Measurements from ENCODE around the gene MSI2.

Gene MSI2

DNA sequence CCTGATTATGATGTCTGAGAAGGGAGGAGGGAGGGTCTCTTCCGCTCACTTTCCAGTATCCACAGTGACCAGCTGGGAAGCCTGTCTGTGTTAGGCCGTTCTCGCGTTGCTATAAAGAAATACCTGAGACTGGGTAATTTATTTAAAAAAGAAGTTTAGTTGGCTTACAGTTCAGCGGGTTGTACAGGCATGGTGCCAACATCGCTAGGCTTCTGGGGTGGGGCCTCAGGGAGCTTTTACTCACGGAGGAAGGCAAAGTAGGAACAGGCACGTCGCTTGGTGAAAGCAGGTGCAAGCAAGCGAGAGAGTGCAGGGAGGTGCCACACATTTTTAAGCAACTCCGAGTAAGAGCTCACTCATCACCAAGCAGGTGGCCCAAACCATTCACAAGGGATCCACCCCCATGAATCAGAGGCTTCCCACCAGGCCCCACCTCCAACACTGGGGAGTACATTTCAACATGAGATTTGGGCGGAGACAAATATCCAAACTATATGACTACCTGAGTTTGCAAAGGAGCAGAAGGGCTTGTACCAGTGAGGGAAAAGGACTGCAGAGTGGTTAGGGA is 351.3 kb downstream of the MSI2 start:
- Histone ChIP-seq H3K9ac (ENCODE audit: low read length) (no peak overlapping the region), H3K36me3 (ENCODE audit: control insufficient read depth, low read depth, low read length) (no peaks in the 10 kb centered on the region), H3K27me3 (ENCODE audit: control insufficient read depth, insufficient read depth, low read length) (no peaks in the 10 kb centered on the region), H3K9me3 (ENCODE audit: control insufficient read depth, low read depth, low read length) (no peaks in the 10 kb centered on the region), H3K4me3 (ENCODE audit: low read length) (no peak overlapping the region), H3K27ac (ENCODE audit: low read length) (no peak overlapping the region), H3K4me1 (ENCODE audit: control insufficient read depth, low read depth, low read length) (peaks cover 36% of the 10 kb centered on the region)

DNA sequence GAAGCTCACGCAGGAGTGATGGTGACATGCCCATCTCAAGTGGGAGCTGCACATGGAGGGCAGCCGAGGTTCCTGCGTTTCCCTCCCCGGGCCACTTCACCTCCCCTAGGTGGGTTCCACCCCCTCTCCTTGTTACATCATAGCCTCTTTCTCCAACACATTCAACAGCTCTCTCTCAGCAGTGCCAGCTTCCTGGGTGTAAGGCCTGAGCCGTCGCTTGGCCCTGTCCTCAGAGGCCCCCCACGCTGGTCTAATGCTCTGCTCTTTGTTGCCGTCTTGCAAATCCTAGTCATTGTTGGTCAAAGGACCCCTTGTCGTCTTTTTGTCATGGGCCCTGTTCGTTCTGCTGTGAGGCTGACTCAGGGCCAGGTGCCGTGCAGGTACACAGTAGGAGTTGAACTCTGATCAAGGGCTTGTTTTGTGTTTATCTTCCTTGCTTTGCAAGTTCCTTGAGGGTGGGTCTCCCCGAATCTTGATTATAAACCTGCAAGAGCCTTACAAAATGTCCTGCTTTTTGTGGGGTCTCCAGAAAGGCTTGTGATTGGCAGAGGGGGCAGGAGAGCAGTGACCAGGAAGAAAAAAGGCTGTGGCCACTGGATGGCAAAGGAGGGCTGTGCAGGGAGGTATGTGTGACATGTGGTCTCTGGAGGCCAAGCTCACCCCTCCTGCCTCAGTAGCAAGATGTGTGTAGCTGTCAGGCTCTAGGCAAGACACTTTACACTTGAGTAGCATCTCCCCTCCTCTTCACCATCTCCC is 352.2 kb downstream of the MSI2 start:
- Histone ChIP-seq H3K9ac (ENCODE audit: low read length) (no peak overlapping the region), H3K4me1 (ENCODE audit: control insufficient read depth, low read depth, low read length) (peaks cover 40% of the 10 kb centered on the region), H3K9me3 (ENCODE audit: control insufficient read depth, low read depth, low read length) (no peaks in the 10 kb centered on the region), H3K4me3 (ENCODE audit: low read length) (no peak overlapping the region), H3K36me3 (ENCODE audit: control insufficient read depth, low read depth, low read length) (no peaks in the 10 kb centered on the region), H3K27me3 (ENCODE audit: control insufficient read depth, insufficient read depth, low read length) (no peaks in the 10 kb centered on the region), H3K27ac (ENCODE audit: low read length) (peak overlapping the region; percentile 15)

DNA sequence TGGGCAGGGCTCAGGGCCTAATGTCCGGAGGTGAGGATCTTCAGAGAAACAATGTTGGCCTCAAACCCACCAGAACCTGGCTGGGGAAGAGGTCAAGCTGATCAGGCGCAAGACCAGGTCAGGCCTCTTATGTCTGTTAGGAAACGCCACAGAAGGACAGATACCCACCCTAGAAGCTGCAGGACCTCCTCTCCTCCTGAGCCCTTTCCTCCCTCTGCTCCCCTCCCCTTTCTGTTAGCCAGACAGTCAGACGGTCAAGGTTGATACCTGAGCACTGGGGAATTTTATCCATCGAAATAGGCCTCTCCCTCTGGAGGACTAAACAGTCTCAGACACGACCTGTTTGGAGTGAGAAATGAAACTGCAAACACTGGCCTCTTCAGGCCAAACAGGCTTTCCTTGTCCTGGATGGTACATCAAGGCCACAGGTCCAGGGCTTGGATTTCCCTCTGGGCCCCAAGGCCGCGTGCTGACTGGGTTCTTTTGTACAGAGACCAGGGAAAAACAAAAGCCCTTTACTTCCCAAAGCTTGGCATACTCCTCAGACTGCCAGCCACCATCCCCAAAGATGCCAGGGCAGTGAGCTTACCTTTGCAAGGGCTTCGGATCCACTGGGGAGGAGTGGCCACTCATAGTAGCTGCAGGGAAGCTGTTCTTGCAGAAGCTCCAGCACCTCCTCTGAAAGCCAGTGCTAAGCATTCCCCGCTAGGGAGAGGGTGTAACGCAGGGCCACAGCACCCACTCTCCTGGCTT is 353.0 kb downstream of the MSI2 start:
- H3K4me1 ChIP-seq (ENCODE audit: control insufficient read depth, low read depth, low read length) = peaks cover 40% of the 10 kb centered on the region
- no peak overlapping the region for H3K27ac ChIP-seq (ENCODE audit: low read length)

DNA sequence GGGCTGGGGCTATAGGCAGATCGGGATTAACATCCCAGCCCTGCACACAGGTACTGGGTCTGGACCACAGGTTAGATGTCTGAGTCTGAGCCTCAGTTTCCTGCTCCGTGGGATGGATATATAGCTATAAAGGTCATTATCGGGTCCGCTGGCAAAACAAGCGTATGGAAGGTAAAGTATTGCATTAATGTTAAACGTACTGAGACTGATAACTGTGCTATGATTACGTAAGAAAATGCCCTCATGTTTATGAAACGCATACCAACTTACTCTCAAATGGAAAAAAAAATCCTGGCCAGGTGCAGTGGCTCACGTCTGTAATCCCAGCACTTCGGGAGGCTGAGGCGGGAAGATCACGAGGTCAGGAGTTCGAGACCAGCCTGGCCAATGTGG is 353.6 kb downstream of the MSI2 start:
- H3K27me3 ChIP-seq (ENCODE audit: control insufficient read depth, insufficient read depth, low read length) = no peaks in the 10 kb centered on the region
- H3K4me1 ChIP-seq (ENCODE audit: control insufficient read depth, low read depth, low read length) = peaks cover 39% of the 10 kb centered on the region
- H3K36me3 ChIP-seq (ENCODE audit: control insufficient read depth, low read depth, low read length) = no peaks in the 10 kb centered on the region
- H3K4me3 ChIP-seq (ENCODE audit: low read length) = no peak overlapping the region
- H3K9ac ChIP-seq (ENCODE audit: low read length) = no peak overlapping the region
- no peaks in the 10 kb centered on the region for H3K9me3 ChIP-seq (ENCODE audit: control insufficient read depth, low read depth, low read length)
- no peak overlapping the region for H3K27ac ChIP-seq (ENCODE audit: low read length)

More for the DNA sequence above, 353.0 kb downstream of the MSI2 start:
- Histone ChIP-seq H3K36me3 (ENCODE audit: control insufficient read depth, low read depth, low read length) (no peaks in the 10 kb centered on the region), H3K9ac (ENCODE audit: low read length) (no peak overlapping the region), H3K27me3 (ENCODE audit: control insufficient read depth, insufficient read depth, low read length) (no peaks in the 10 kb centered on the region), H3K9me3 (ENCODE audit: control insufficient read depth, low read depth, low read length) (no peaks in the 10 kb centered on the region), H3K4me3 (ENCODE audit: low read length) (no peak overlapping the region)

DNA sequence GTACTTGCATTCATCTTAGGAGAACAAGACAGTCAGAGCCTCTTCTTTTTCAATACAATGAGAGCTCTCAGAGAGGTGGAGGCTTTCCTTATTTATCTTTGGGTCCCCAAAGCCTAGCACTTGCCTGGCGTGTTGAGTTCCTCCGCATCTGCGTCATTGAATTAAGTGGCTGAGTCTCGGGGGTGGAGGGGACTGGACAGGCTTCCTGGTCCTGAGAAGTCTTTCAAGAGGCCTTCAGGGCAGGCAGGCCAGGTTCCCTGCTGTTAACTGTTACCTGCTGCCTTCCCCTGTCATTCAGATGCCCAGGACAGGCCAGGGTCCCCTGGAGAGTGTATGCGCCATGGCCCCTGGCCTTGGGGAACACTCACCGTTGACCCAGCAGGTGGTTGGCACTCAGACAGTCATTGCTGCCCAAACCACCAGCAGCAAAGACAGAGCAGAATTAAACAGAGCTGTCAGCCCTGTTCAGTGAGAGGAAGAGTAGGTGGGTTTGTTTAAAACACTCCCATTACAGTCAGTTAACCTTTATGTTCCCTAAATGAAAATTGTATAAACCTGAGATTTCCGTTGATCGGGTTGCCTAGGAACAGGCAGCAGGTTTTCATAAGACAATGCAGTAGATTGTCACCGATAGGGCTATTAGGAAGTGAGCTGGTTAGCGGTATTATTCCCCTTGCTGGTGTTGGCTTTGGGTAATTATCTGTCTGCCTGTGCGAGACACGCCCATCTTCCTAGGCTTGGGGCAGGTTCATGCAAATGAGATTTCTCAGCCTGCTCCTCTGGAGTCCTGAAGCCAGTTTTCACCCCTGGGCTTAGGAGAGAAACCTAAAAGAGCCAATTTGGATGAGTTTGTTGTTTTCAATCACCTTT is 356.1 kb downstream of the MSI2 start:
- H3K4me3 ChIP-seq (ENCODE audit: low read length) = no peak overlapping the region

DNA sequence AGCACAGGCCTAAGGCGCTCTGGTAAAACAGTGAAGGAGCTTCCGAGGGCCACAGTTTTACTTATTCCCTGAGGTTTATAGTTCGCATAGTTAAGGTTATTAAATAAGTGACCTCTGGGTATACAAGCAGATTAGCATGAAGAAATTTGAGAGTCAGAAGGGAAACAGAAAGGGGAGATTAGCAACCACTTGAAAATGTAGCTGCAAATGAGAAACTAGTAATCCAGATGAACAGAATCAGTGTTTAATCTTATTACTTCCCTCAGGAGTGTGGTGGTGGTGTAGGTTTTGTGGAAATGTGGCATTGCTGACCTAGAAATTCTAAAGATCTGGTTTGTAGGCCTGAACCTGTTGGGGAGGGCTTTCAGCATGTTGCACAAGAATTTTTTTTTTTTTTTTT is 358.4 kb downstream of the MSI2 start:
- Histone ChIP-seq H3K27me3 (ENCODE audit: control insufficient read depth, insufficient read depth, low read length) (no peaks in the 10 kb centered on the region), H3K4me3 (ENCODE audit: low read length) (no peak overlapping the region), H3K36me3 (ENCODE audit: control insufficient read depth, low read depth, low read length) (peaks cover 14% of the 10 kb centered on the region), H3K27ac (ENCODE audit: low read length) (no peak overlapping the region), H3K4me1 (ENCODE audit: control insufficient read depth, low read depth, low read length) (peaks cover 8% of the 10 kb centered on the region), H3K9me3 (ENCODE audit: control insufficient read depth, low read depth, low read length) (no peaks in the 10 kb centered on the region), H3K9ac (ENCODE audit: low read length) (no peak overlapping the region)

More for the DNA sequence above, 356.1 kb downstream of the MSI2 start:
- no peaks in the 10 kb centered on the region for H3K27me3 ChIP-seq (ENCODE audit: control insufficient read depth, insufficient read depth, low read length)
- peaks cover 26% of the 10 kb centered on the region for H3K4me1 ChIP-seq (ENCODE audit: control insufficient read depth, low read depth, low read length)
- peaks cover 14% of the 10 kb centered on the region for H3K36me3 ChIP-seq (ENCODE audit: control insufficient read depth, low read depth, low read length)
- H3K27ac ChIP-seq (ENCODE audit: low read length) = no peak overlapping the region
- H3K9me3 ChIP-seq (ENCODE audit: control insufficient read depth, low read depth, low read length) = no peaks in the 10 kb centered on the region
- no peak overlapping the region for H3K9ac ChIP-seq (ENCODE audit: low read length)

DNA sequence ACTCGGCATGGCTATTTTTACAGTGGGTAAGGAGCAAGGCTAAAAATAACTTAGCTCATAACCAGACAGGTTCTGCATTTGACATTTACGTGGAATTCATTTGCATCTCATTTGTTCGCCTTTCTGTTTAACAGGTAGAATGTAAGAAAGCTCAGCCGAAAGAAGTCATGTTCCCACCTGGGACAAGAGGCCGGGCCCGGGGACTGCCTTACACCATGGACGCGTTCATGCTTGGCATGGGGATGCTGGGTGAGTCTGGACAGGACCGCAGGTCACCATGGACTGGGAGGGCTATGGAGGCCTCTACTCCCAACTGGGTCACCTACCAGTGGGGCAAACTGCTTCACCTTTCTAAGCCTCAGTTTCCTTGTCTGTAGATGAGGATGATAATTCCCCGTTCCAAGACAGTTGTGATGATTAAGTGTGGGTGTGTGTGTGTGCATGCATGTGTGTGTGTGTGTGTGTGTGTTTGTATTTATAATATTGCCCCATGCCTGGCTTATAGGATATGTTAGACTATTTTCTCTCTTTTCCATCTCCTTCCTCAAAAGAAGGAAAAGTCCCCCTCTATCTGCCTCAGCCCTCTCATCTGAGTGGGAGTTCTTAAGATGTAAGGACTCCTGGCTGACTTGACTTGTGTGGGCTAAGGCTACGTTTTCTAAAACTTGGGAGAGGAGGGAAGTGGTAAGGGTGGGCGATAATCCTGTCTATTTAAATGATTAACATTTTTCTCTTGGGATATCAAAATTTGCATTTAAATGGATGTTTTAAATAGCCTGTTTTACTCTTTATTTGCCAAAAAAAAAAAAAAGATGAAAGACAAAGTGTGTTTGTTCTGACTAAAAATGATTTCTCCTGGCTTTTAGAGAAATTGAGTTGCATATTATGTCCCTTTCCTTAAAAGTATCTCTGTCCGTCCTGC is 359.8 kb downstream of the MSI2 start:
- no peaks in the 10 kb centered on the region for H3K27me3 ChIP-seq (ENCODE audit: control insufficient read depth, insufficient read depth, low read length)
- no peak overlapping the region for H3K4me3 ChIP-seq (ENCODE audit: low read length)
- no peaks in the 10 kb centered on the region for H3K9me3 ChIP-seq (ENCODE audit: control insufficient read depth, low read depth, low read length)
- H3K4me1 ChIP-seq (ENCODE audit: control insufficient read depth, low read depth, low read length) = peaks cover 8% of the 10 kb centered on the region
- peaks cover 14% of the 10 kb centered on the region for H3K36me3 ChIP-seq (ENCODE audit: control insufficient read depth, low read depth, low read length)
- H3K27ac ChIP-seq (ENCODE audit: low read length) = no peak overlapping the region
- H3K9ac ChIP-seq (ENCODE audit: low read length) = no peak overlapping the region

DNA sequence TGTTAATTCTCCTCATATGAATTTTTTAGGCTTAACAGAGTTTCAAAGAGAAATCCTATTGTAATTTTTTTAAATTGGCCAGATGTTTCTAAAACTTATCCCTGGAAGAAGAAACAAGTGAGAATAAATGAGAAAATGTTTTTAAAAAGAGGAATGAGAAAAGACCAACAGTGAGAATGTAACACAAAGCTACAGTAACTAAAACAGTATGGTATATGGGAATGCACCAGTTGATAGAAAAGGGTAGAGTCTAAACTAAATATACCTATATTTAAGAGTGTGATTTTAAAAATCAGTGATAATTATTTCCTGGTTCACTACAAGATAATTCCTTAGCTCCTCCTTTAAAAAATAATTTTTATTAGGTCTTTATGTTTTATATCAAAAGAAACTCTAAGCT is 360.9 kb downstream of the MSI2 start:
- H3K27me3 ChIP-seq (ENCODE audit: control insufficient read depth, insufficient read depth, low read length) = no peaks in the 10 kb centered on the region
- no peak overlapping the region for H3K9ac ChIP-seq (ENCODE audit: low read length)
- peaks cover 14% of the 10 kb centered on the region for H3K36me3 ChIP-seq (ENCODE audit: control insufficient read depth, low read depth, low read length)
- no peaks in the 10 kb centered on the region for H3K9me3 ChIP-seq (ENCODE audit: control insufficient read depth, low read depth, low read length)
- H3K4me3 ChIP-seq (ENCODE audit: low read length) = no peak overlapping the region
- H3K27ac ChIP-seq (ENCODE audit: low read length) = no peak overlapping the region
- H3K4me1 ChIP-seq (ENCODE audit: control insufficient read depth, low read depth, low read length) = peaks cover 8% of the 10 kb centered on the region

DNA sequence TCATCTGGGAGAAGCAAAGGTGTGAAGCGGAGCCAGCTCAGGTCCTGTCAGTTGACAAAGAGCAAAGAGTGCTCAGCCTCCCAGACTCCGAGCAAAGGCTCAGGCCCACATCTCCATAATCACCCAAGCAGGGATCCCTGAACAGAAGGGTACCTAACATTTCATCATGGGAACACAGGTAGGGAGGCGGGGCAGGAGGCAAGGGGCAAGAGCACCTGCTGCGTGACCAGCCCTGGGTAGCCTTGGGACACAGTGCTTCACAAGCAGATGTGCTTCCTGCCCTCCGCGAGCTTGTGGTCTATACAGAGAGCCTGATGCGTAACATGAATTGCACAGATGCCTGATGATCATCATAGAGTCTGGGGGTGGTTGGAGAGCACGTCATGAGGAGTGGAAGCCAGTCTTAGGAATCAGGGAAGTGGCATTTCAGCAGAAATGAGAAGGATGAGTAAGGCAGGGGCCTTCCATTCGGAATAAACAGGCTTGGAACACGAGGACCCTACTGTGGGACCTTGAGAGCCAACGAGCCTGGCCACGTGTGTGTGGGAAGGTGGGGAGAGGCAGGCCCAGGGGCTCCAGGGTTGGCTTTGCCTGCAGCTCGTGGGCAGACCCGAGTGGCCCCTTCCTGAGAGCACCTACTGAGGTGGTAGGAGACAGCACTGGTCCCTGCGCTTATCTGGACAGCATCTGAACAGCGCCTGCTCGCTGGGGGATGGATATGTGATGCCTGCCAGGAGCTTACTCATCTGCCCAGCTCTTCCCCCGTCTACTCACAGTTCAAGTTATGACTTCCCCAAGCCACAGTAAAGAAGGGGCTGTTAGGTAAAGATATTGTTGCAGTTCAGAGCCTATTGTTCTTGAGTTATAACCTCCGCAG is 363.0 kb downstream of the MSI2 start:
- no peak overlapping the region for H3K9ac ChIP-seq (ENCODE audit: low read length)
- H3K4me3 ChIP-seq (ENCODE audit: low read length) = no peak overlapping the region
- no peaks in the 10 kb centered on the region for H3K9me3 ChIP-seq (ENCODE audit: control insufficient read depth, low read depth, low read length)
- no peak overlapping the region for H3K27ac ChIP-seq (ENCODE audit: low read length)
- H3K36me3 ChIP-seq (ENCODE audit: control insufficient read depth, low read depth, low read length) = peaks cover 14% of the 10 kb centered on the region
- no peaks in the 10 kb centered on the region for H3K4me1 ChIP-seq (ENCODE audit: control insufficient read depth, low read depth, low read length)
- H3K27me3 ChIP-seq (ENCODE audit: control insufficient read depth, insufficient read depth, low read length) = no peaks in the 10 kb centered on the region

DNA sequence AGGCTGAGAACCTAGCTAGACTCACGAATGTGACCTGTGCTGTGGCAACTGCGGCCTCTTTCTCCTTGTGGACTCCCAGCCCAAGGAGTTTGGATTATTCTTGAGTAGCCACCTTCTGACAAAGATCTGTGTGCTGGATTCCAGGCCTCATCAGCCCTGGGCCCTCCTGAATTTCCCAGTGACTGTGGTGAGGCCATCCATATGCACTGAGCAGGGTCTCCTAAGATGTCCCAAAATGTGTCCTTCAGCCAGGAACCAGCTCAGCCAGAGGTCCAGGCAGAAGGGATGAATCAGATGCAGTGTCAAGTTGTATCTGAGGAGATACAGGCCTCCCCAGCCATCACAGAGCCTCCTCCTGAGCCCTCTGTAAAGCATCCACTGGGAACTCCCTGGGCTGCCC is 364.3 kb downstream of the MSI2 start:
- Histone ChIP-seq H3K36me3 (ENCODE audit: control insufficient read depth, low read depth, low read length) (peaks cover 13% of the 10 kb centered on the region), H3K9me3 (ENCODE audit: control insufficient read depth, low read depth, low read length) (no peaks in the 10 kb centered on the region), H3K4me3 (ENCODE audit: low read length) (no peak overlapping the region), H3K9ac (ENCODE audit: low read length) (no peak overlapping the region), H3K27ac (ENCODE audit: low read length) (no peak overlapping the region), H3K27me3 (ENCODE audit: control insufficient read depth, insufficient read depth, low read length) (no peaks in the 10 kb centered on the region), H3K4me1 (ENCODE audit: control insufficient read depth, low read depth, low read length) (no peaks in the 10 kb centered on the region)

Measured in iPS-18a (cell line).